Subcutaneous adipose tissue (tissue), 4 donors: Measurements from ENCODE around the gene PDIA4. TPM values are rescaled to one million over a fixed set of nuclear protein-coding genes. Genes with fewer than 3 reads are reported as not detected.

Source experiments
- total RNA-seq, 4 donors: library from RNA; depleted of rRNA; stranded (reverse); fragments of >200 nt; gene quantifications; one replicate each; pipeline ENCODE4 v1.1.0, GENCODE V29; 2016
- TF ChIP-seq, protein P1 (sequence below): fragments of 450-650 bp; IDR thresholded peaks from one replicate; pipeline ENCODE4 v1.5.1; 2016; ENCODE audit warnings: low read depth, mild to moderate bottlenecking, control low read depth, antibody characterized with exemption, moderate library complexity

PDIA4 gene
- total RNA-seq, 4 donors from 2014 or later: 27.9 to 72.4 (median 56.3) TPM

DNA sequence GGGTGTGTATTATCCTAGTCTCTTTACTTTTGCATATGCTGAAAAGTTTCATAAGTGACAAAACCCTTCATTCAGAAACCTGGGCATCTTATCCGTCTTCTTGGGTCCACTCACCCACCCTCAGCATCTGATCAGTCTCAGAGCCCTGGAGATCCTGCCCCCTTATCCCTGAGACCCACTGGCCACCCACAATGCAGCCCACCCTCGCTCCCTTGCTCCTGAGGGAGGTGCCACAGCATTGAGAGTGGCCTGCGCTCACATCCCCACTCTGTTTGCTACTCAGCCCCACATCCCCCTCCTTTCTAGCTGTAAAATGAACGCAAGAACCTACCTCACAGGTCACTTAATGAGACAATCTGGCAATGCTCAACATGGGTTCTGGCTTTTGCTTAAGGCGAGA, 27.3 kb downstream of the PDIA4 start:
- TF ChIP-seq, protein P1, sequence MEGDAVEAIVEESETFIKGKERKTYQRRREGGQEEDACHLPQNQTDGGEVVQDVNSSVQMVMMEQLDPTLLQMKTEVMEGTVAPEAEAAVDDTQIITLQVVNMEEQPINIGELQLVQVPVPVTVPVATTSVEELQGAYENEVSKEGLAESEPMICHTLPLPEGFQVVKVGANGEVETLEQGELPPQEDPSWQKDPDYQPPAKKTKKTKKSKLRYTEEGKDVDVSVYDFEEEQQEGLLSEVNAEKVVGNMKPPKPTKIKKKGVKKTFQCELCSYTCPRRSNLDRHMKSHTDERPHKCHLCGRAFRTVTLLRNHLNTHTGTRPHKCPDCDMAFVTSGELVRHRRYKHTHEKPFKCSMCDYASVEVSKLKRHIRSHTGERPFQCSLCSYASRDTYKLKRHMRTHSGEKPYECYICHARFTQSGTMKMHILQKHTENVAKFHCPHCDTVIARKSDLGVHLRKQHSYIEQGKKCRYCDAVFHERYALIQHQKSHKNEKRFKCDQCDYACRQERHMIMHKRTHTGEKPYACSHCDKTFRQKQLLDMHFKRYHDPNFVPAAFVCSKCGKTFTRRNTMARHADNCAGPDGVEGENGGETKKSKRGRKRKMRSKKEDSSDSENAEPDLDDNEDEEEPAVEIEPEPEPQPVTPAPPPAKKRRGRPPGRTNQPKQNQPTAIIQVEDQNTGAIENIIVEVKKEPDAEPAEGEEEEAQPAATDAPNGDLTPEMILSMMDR: no peak

- TF ChIP-seq, protein P1: no peak
Measured at GRCh38 chr7:148999192-148999591, 29.1 kb downstream of the PDIA4 start.

DNA sequence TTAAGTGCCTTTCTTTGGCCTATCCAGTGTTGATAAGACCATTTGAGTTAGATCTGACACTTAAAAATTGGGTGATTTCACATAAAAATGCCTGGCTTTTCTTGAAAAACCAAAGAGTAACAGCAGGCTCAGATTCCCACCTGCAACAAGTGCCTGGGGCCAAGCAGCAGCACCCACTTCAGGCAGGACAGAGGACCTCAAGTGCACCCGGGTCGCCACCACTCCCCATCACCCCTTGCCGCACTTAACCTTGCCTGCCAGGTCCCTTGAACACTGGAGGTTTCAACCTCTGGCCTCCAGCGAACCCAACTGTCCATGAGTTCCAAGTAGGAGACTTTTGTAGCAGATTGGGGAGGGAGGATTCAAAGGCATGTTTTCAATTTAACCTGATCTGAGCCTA, 30.8 kb downstream of the PDIA4 start:
- TF ChIP-seq, protein P1: no peak

- TF ChIP-seq, protein P1: no peak
Measured at GRCh38 chr7:148994576-148994975, 33.7 kb downstream of the PDIA4 start.

GRCh38 chr7:148993193-148993592, 35.1 kb downstream of the PDIA4 start:
- TF ChIP-seq, protein P1: no peak

- TF ChIP-seq, protein P1: no peak
Measured at GRCh38 chr7:148991536-148991935, 36.8 kb downstream of the PDIA4 start.

GRCh38 chr7:148987751-148988512, 40.4 kb downstream of the PDIA4 start:
- TF ChIP-seq, protein P1: no peak
